GM18526 (cell line): ENCODE data around the gene CASK.

ENCODE experiments used
- POLR2A ChIP-seq: IDR thresholded peaks from 3 replicates; pipeline ENCODE4 v1.6.1; 2011; ENCODE audit not compliant: insufficient read length; ENCODE audit errors: extremely low read depth

CASK gene

GRCh38 chrX:41607264-41607832 lies 316.0 kb downstream of the CASK start:
- no peak for TF ChIP-seq POLR2A

- TF ChIP-seq POLR2A, result no peak
These were observed 318.4 kb downstream of the CASK start for GRCh38 chrX:41604766-41605543.

GRCh38 chrX:41604177-41604576 lies 319.2 kb downstream of the CASK start:
- TF ChIP-seq POLR2A, result no peak

- no peak for TF ChIP-seq POLR2A
These were observed 319.8 kb downstream of the CASK start for GRCh38 chrX:41603596-41603995.

- no peak for TF ChIP-seq POLR2A
These were observed 320.5 kb downstream of the CASK start for GRCh38 chrX:41602816-41603345.

GRCh38 chrX:41600291-41600690 lies 323.1 kb downstream of the CASK start:
- TF ChIP-seq POLR2A, result no peak

- no peak for TF ChIP-seq POLR2A
These were observed 323.8 kb downstream of the CASK start for GRCh38 chrX:41599507-41599906.

GRCh38 chrX:41596596-41596995 lies 326.8 kb downstream of the CASK start:
- TF ChIP-seq POLR2A, result no peak

- TF ChIP-seq POLR2A, result no peak
These were observed 328.7 kb downstream of the CASK start for GRCh38 chrX:41594634-41595033.

GRCh38 chrX:41591906-41592305 lies 331.4 kb downstream of the CASK start:
- TF ChIP-seq POLR2A, result no peak

- no peak for TF ChIP-seq POLR2A
These were observed 332.7 kb downstream of the CASK start for GRCh38 chrX:41590641-41591040.

- TF ChIP-seq POLR2A, result no peak
These were observed 333.6 kb downstream of the CASK start for GRCh38 chrX:41589634-41590270.

GRCh38 chrX:41588271-41588670 lies 335.1 kb downstream of the CASK start:
- no peak for TF ChIP-seq POLR2A

- no peak for TF ChIP-seq POLR2A
These were observed 342.8 kb downstream of the CASK start for GRCh38 chrX:41580423-41581064.

- TF ChIP-seq POLR2A, result no peak
These were observed 359.5 kb downstream of the CASK start for GRCh38 chrX:41563876-41564275.

GRCh38 chrX:41561045-41561444 lies 362.3 kb downstream of the CASK start:
- no peak for TF ChIP-seq POLR2A
